ENCODE results near the gene MMS19. TPM values are rescaled to one million over a fixed set of nuclear protein-coding genes. Genes with fewer than 3 reads are reported as not detected.

The MMS19 gene
- polyA plus RNA-seq, 1 donor: 62.5 TPM

DNA sequence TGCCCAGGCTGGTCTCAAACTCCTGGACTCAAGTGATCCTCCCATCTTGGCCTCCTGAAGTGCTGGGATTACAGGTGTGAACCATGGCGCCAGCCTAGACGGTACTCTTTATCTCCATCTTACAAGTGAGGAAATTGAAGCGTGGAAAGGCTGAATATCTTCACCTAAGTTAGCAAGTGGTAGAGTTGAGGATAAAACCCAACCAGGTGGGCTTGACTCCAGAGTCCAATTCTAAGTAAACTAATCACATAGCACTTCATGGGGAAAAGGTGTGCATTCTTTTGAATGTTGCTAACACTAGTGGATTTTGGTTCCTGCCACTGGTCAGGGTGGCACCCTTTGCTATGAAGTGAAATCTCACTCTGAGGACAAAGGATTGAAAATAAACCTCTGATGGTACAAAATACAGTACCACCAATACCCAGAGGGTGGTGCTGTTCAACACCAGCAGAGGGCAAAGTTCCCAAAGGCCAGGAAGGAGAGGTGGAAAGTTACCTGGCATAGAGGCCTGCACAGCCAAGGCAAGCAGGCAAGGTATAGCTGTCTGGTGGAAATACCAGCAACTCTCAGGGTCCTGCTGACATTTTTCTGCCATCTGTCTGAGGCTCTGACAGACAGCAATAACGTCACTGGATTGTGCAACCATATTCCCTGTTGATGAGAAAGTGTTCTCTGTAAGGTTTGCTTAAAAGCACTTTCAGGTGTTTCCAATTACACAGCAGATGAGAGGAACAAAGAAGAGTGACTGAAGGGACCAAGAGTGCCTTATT is 34.7 kb downstream of the MMS19 start:
- Histone ChIP-seq H3K9me3 (ENCODE audit: control insufficient read depth, low read depth, low read length) (no peaks in the 10 kb centered on the region), H3K27me3 (ENCODE audit: control insufficient read depth, insufficient read depth, low read length) (no peaks in the 10 kb centered on the region), H3K36me3 (ENCODE audit: control insufficient read depth, insufficient read depth, low read length) (peaks cover 94% of the 10 kb centered on the region), H3K4me1 (ENCODE audit: control insufficient read depth, insufficient read depth, low read length) (no peaks in the 10 kb centered on the region), H3K27ac (ENCODE audit: low read length) (no peak overlapping the region), H3K4me3 (ENCODE audit: low read length) (no peak overlapping the region)
- peak; percentile 63 to 67 for DNase-seq
- no CpG with 5 or more reads among the region's 4 CpGs for WGBS (ENCODE audit: insufficient coverage, low lambda C conversion rate)

DNA sequence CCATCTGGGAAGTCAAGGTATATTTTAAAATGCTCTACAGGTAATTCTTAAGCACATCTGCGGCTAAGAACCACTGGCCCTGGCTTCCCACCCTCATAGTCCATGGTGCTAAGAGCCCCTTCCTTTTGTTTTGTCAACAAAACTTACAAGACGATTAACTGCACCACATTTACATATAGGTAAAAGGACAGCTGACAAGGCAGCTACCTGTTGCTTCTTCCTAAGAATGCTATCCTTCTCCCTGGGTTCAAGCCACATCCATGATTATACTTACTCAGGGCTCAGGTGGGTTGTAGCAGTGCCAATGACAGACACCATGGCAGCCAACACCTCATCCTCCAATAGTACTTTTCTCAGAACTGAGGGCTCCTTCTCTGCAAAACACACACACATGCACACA is 35.9 kb downstream of the MMS19 start:
- H3K36me3 ChIP-seq (ENCODE audit: control insufficient read depth, insufficient read depth, low read length): peaks cover 90% of the 10 kb centered on the region
- no peaks in the 10 kb centered on the region for H3K9me3 ChIP-seq (ENCODE audit: control insufficient read depth, low read depth, low read length)
- H3K27ac ChIP-seq (ENCODE audit: low read length): no peak overlapping the region
- DNase-seq: no peak
- H3K4me3 ChIP-seq (ENCODE audit: low read length): no peak overlapping the region
- H3K27me3 ChIP-seq (ENCODE audit: control insufficient read depth, insufficient read depth, low read length): no peaks in the 10 kb centered on the region
- WGBS (ENCODE audit: insufficient coverage, low lambda C conversion rate): no CpG with 5 or more reads among the region's 2 CpGs
- no peaks in the 10 kb centered on the region for H3K4me1 ChIP-seq (ENCODE audit: control insufficient read depth, insufficient read depth, low read length)

DNA sequence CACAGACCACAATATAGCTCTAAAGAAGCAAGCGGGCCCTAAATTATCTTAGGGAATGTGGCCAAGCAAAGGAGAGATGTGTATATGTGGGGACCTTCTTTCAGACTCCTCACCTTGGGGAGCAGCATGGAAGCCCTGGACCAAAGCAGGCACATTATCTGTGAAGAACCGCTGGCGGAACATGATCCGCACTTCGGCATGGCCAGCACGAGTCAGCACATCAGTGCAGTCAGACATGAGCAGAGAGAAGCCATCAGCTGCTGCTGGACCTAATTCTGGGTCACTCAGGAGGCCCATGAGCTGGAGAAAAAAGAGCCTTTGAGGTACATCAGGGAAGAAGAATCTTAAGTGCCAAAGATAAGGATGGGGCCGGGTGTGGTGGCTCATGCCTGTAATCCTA is 38.3 kb downstream of the MMS19 start:
- Histone ChIP-seq H3K4me3 (ENCODE audit: low read length) (no peak overlapping the region), H3K9me3 (ENCODE audit: control insufficient read depth, low read depth, low read length) (no peaks in the 10 kb centered on the region), H3K27me3 (ENCODE audit: control insufficient read depth, insufficient read depth, low read length) (no peaks in the 10 kb centered on the region), H3K36me3 (ENCODE audit: control insufficient read depth, insufficient read depth, low read length) (peaks cover 90% of the 10 kb centered on the region), H3K27ac (ENCODE audit: low read length) (no peak overlapping the region), H3K4me1 (ENCODE audit: control insufficient read depth, insufficient read depth, low read length) (no peaks in the 10 kb centered on the region)
- WGBS (ENCODE audit: insufficient coverage, low lambda C conversion rate): no CpG with 5 or more reads among the region's 7 CpGs
- DNase-seq: no peak

GRCh38 chr10:97459111-97459510 is 39.1 kb downstream of the MMS19 start:
- no peak overlapping the region for H3K27ac ChIP-seq (ENCODE audit: low read length)
- no peaks in the 10 kb centered on the region for H3K9me3 ChIP-seq (ENCODE audit: control insufficient read depth, low read depth, low read length)
- H3K27me3 ChIP-seq (ENCODE audit: control insufficient read depth, insufficient read depth, low read length): no peaks in the 10 kb centered on the region
- DNase-seq: no peak
- H3K36me3 ChIP-seq (ENCODE audit: control insufficient read depth, insufficient read depth, low read length): peaks cover 90% of the 10 kb centered on the region
- H3K4me3 ChIP-seq (ENCODE audit: low read length): no peak overlapping the region
- no peaks in the 10 kb centered on the region for H3K4me1 ChIP-seq (ENCODE audit: control insufficient read depth, insufficient read depth, low read length)
- no CpG with 5 or more reads among the region's 7 CpGs for WGBS (ENCODE audit: insufficient coverage, low lambda C conversion rate)

GRCh38 chr10:97456686-97457065 is 41.5 kb downstream of the MMS19 start:
- H3K9me3 ChIP-seq (ENCODE audit: control insufficient read depth, low read depth, low read length): no peaks in the 10 kb centered on the region
- H3K4me3 ChIP-seq (ENCODE audit: low read length): no peak overlapping the region
- H3K27ac ChIP-seq (ENCODE audit: low read length): no peak overlapping the region
- no peak for DNase-seq
- WGBS (ENCODE audit: insufficient coverage, low lambda C conversion rate): no CpG with 5 or more reads among the region's 3 CpGs
- H3K4me1 ChIP-seq (ENCODE audit: control insufficient read depth, insufficient read depth, low read length): no peaks in the 10 kb centered on the region
- H3K36me3 ChIP-seq (ENCODE audit: control insufficient read depth, insufficient read depth, low read length): peaks cover 89% of the 10 kb centered on the region
- H3K27me3 ChIP-seq (ENCODE audit: control insufficient read depth, insufficient read depth, low read length): no peaks in the 10 kb centered on the region

GRCh38 chr10:97456034-97456685 is 42.1 kb downstream of the MMS19 start:
- Histone ChIP-seq H3K36me3 (ENCODE audit: control insufficient read depth, insufficient read depth, low read length) (peaks cover 85% of the 10 kb centered on the region), H3K4me3 (ENCODE audit: low read length) (no peak overlapping the region), H3K27ac (ENCODE audit: low read length) (no peak overlapping the region), H3K27me3 (ENCODE audit: control insufficient read depth, insufficient read depth, low read length) (no peaks in the 10 kb centered on the region), H3K9me3 (ENCODE audit: control insufficient read depth, low read depth, low read length) (no peaks in the 10 kb centered on the region), H3K4me1 (ENCODE audit: control insufficient read depth, insufficient read depth, low read length) (no peaks in the 10 kb centered on the region)
- DNase-seq: no peak
- WGBS (ENCODE audit: insufficient coverage, low lambda C conversion rate): no CpG with 5 or more reads among the region's 5 CpGs

GRCh38 chr10:97454330-97455036 is 43.7 kb downstream of the MMS19 start:
- WGBS (ENCODE audit: insufficient coverage, low lambda C conversion rate): 83% methylated on average over 1 of the region's 3 CpGs

GRCh38 chr10:97452352-97452751 is 45.9 kb downstream of the MMS19 start:
- whole genome bisulfite sequencing (ENCODE audit: insufficient coverage, low lambda C conversion rate): no CpG with 5 or more reads among the region's 6 CpGs
- Histone ChIP-seq H3K27me3 (ENCODE audit: control insufficient read depth, insufficient read depth, low read length) (no peaks in the 10 kb centered on the region), H3K27ac (ENCODE audit: low read length) (no peak overlapping the region), H3K4me1 (ENCODE audit: control insufficient read depth, insufficient read depth, low read length) (peaks cover under 1% of the 10 kb centered on the region), H3K36me3 (ENCODE audit: control insufficient read depth, insufficient read depth, low read length) (peaks cover 52% of the 10 kb centered on the region), H3K9me3 (ENCODE audit: control insufficient read depth, low read depth, low read length) (no peaks in the 10 kb centered on the region), H3K4me3 (ENCODE audit: low read length) (no peak overlapping the region)
- DNase-seq: no peak

More at GRCh38 chr10:97454330-97455036, 43.7 kb downstream of the MMS19 start:
- Histone ChIP-seq H3K27me3 (ENCODE audit: control insufficient read depth, insufficient read depth, low read length) (no peaks in the 10 kb centered on the region), H3K4me1 (ENCODE audit: control insufficient read depth, insufficient read depth, low read length) (no peaks in the 10 kb centered on the region), H3K27ac (ENCODE audit: low read length) (no peak overlapping the region), H3K36me3 (ENCODE audit: control insufficient read depth, insufficient read depth, low read length) (peaks cover 70% of the 10 kb centered on the region), H3K9me3 (ENCODE audit: control insufficient read depth, low read depth, low read length) (no peaks in the 10 kb centered on the region), H3K4me3 (ENCODE audit: low read length) (no peak overlapping the region)
- DNase-seq: no peak

- Histone ChIP-seq H3K36me3 (ENCODE audit: control insufficient read depth, insufficient read depth, low read length) (peaks cover 46% of the 10 kb centered on the region), H3K4me3 (ENCODE audit: low read length) (no peak overlapping the region), H3K27me3 (ENCODE audit: control insufficient read depth, insufficient read depth, low read length) (no peaks in the 10 kb centered on the region), H3K27ac (ENCODE audit: low read length) (no peak overlapping the region), H3K9me3 (ENCODE audit: control insufficient read depth, low read depth, low read length) (no peaks in the 10 kb centered on the region), H3K4me1 (ENCODE audit: control insufficient read depth, insufficient read depth, low read length) (peaks cover 8% of the 10 kb centered on the region)
- WGBS (ENCODE audit: insufficient coverage, low lambda C conversion rate): no CpG with 5 or more reads among the region's 17 CpGs
- DNase-seq: no peak
These were observed 46.6 kb downstream of the MMS19 start for GRCh38 chr10:97451605-97452004.

GRCh38 chr10:97450828-97451227 is 47.4 kb downstream of the MMS19 start:
- Histone ChIP-seq H3K27me3 (ENCODE audit: control insufficient read depth, insufficient read depth, low read length) (no peaks in the 10 kb centered on the region), H3K4me3 (ENCODE audit: low read length) (no peak overlapping the region), H3K9me3 (ENCODE audit: control insufficient read depth, low read depth, low read length) (no peaks in the 10 kb centered on the region), H3K27ac (ENCODE audit: low read length) (no peak overlapping the region), H3K4me1 (ENCODE audit: control insufficient read depth, insufficient read depth, low read length) (peaks cover 8% of the 10 kb centered on the region), H3K36me3 (ENCODE audit: control insufficient read depth, insufficient read depth, low read length) (peaks cover 39% of the 10 kb centered on the region)
- peak in 1 of 2 donors; percentile 24 for DNase-seq
- WGBS (ENCODE audit: insufficient coverage, low lambda C conversion rate): no CpG with 5 or more reads among the region's 2 CpGs
